WERI-Rb-1 (cell line): ENCODE results near the gene BACH1.

Experiments used
- DNase-seq: peaks from one replicate; pipeline ENCODE4 v3.0.0-alpha.2; 2020
- H3K27ac ChIP-seq: fragments of 250-450 bp; sonication (Bioruptor Pico); 2 replicates; pipeline ENCODE4 v1.5.1; 2020; ENCODE audit warnings: mild to moderate bottlenecking, moderate library complexity
- H3K27me3 ChIP-seq: fragments of 250-450 bp; sonication (Bioruptor Pico); 2 replicates; pipeline ENCODE4 v1.5.1; 2021; ENCODE audit warnings: mild to moderate bottlenecking, low read depth, moderate library complexity; ENCODE audit not compliant: insufficient read depth, severe bottlenecking
- H3K36me3 ChIP-seq: fragments of 250-450 bp; sonication (Bioruptor Pico); 2 replicates; pipeline ENCODE4 v1.5.1; 2020; ENCODE audit warnings: mild to moderate bottlenecking, moderate library complexity
- H3K4me3 ChIP-seq: 2 replicates; pipeline ENCODE4 v1.5.1; 2011; ENCODE audit warnings: low read depth, mild to moderate bottlenecking, control low read depth, low read length
- H3K9me3 ChIP-seq: fragments of 250-450 bp; sonication (Bioruptor Pico); 2 replicates; pipeline ENCODE4 v1.5.1; 2021; ENCODE audit warnings: mild to moderate bottlenecking, moderate library complexity; ENCODE audit not compliant: severe bottlenecking
- TF ChIP-seq, protein P1 (sequence below): IDR thresholded peaks from 2 replicates; pipeline ENCODE4 v1.5.1; 2011; ENCODE audit warnings: low read depth, mild to moderate bottlenecking, control low read depth, inconsistent platforms, low read length

BACH1 gene

DNA sequence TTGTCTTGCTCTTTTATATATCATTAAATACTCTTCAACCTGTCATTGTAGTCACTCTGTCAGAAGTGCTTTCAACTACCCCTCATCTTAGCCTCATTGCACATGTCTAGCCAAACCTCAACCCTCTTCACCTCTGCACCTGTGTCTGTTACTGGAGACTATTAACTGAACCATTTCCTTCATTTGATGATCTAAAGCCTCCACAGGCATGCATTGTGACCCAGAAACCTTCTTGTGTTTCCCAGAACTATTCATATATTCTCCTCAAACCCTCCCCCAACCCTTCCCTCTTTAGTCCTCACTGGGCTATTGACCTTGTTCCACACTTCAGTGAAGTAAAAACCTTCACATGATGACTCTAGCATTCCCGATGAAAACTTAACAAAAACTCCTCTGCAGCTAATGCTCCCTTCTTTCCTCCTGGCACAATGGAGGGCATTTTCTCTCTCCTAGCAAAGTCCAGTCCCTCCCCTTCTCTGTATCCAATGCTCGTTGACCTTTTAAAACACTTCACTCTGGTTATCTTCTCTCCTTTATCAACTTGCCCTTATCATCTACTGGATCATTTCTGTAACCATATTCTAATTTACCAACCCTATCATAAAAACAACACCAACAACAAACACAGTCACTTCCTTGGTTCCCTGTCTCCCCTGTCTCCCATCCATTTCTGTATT, 86.1 kb downstream of the BACH1 start:
- TF ChIP-seq, protein P1, sequence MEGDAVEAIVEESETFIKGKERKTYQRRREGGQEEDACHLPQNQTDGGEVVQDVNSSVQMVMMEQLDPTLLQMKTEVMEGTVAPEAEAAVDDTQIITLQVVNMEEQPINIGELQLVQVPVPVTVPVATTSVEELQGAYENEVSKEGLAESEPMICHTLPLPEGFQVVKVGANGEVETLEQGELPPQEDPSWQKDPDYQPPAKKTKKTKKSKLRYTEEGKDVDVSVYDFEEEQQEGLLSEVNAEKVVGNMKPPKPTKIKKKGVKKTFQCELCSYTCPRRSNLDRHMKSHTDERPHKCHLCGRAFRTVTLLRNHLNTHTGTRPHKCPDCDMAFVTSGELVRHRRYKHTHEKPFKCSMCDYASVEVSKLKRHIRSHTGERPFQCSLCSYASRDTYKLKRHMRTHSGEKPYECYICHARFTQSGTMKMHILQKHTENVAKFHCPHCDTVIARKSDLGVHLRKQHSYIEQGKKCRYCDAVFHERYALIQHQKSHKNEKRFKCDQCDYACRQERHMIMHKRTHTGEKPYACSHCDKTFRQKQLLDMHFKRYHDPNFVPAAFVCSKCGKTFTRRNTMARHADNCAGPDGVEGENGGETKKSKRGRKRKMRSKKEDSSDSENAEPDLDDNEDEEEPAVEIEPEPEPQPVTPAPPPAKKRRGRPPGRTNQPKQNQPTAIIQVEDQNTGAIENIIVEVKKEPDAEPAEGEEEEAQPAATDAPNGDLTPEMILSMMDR, result no peak
- Histone ChIP-seq H3K27me3 (no peaks in the 10 kb centered on the region), H3K27ac (no peak overlapping the region), H3K4me3 (no peak overlapping the region), H3K9me3 (no peaks in the 10 kb centered on the region), H3K36me3 (no peaks in the 10 kb centered on the region)
- DNase-seq, result no peak

DNA sequence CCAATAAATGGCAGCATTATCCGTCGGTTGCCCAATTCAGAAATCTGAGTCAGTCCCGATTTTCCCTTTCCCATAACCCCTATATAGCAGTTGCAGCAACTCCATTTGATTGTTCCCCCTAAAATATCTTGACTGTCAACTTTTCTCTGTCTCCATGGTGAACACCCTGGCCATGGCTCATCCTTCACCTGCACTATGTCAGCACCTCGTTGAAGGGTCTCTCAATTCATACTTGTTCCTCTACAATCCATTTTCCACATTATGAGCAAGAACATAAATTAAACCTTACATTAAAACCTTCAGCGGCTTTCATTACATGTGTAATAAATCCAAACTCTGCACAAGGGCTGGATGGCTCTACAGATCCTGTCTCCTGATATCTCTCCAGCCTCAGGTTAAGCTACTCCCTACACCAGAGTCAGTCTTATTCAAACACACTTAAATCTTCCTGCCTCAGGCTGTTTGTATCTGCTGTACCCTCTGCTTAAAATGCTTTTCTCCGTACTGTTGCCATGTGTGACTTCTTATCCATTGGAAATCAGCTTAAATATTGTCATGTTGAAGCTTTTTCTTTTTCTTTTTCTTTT, 87.3 kb downstream of the BACH1 start:
- H3K4me3 ChIP-seq, result no peak overlapping the region
- no peak overlapping the region for H3K27ac ChIP-seq
- no peaks in the 10 kb centered on the region for H3K9me3 ChIP-seq

DNA sequence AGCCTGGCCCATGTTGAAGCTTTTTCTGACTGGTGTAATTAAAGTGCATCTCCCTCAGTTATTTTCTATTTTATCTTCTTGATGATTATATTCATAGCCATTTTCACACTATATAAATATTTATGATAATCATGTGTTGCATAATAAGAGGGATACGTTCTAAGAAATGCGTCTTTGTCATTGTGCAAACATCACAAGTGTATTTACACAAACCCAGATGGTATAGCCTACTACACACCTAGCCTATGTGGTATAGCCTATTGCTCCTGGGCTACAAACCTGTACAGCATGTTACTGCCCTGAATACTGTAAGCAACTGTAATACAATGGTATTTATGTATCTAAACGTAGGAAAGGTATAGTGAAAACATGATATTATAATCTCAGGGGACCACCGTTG, 88.1 kb downstream of the BACH1 start:
- Histone ChIP-seq H3K36me3 (no peaks in the 10 kb centered on the region), H3K4me3 (no peak overlapping the region), H3K9me3 (peaks cover 4% of the 10 kb centered on the region), H3K27ac (no peak overlapping the region), H3K27me3 (no peaks in the 10 kb centered on the region)
- no peak for DNase-seq
- TF ChIP-seq, protein P1, result no peak

More for the DNA sequence above, 87.3 kb downstream of the BACH1 start:
- DNase-seq, result no peak
- no peaks in the 10 kb centered on the region for H3K27me3 ChIP-seq
- no peaks in the 10 kb centered on the region for H3K36me3 ChIP-seq
- TF ChIP-seq, protein P1, result no peak

DNA sequence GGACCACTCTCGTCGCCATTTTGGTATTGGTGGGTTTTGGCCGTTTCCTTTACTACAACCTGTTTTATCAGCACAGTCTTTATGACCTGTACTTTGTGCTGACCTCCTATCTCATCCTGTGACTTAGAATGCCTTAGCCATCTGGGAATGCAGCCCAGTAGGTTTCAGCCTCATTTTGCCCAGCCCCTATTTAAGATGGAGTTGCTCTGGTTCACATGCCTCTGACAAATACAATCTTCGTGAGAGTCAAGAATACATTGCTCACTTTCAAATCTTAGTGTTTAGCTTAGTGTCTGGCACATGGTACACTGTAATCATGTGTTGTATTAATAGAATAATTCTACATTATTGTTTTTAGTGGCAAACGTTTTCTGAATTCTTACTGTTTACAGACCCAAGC, 88.9 kb downstream of the BACH1 start:
- H3K27ac ChIP-seq, result no peak overlapping the region
- peaks cover 4% of the 10 kb centered on the region for H3K9me3 ChIP-seq
- no peak overlapping the region for H3K4me3 ChIP-seq
- no peak for DNase-seq
- TF ChIP-seq, protein P1, result no peak
- no peaks in the 10 kb centered on the region for H3K36me3 ChIP-seq
- H3K27me3 ChIP-seq, result no peaks in the 10 kb centered on the region

DNA sequence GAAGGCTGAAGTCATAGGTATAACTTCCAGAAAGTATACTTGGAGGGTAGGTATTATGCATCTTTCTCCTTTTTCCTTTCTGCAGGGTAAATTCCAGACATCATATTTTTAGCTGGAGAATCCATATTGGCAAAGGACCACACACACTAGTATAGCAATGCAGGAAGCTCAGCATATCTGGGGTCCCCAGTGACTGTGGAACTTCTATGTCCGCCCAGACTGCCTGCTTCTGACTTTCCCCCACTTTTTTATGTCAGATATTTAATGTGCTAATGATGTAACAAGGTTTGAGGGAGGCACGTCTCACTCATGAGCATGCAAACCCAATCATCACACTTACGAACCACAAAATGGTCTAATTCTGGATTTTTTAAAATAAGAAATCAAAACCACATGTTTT, 90.4 kb downstream of the BACH1 start:
- TF ChIP-seq, protein P1, result no peak
- no peak overlapping the region for H3K4me3 ChIP-seq

More for the DNA sequence above, 90.4 kb downstream of the BACH1 start:
- H3K27me3 ChIP-seq, result no peaks in the 10 kb centered on the region
- DNase-seq, result no peak
- no peak overlapping the region for H3K27ac ChIP-seq
- H3K36me3 ChIP-seq, result no peaks in the 10 kb centered on the region
- peaks cover 9% of the 10 kb centered on the region for H3K9me3 ChIP-seq
